Endodermal cell (in vitro differentiated cells): ENCODE results near the gene TSKS. TPM values are rescaled to one million over a fixed set of nuclear protein-coding genes. Genes with fewer than 3 reads are reported as not detected.
A peak's percentile ranks its signal among the peaks of the same experiment; 100 is the strongest.

ENCODE experiments used
- DNase-seq: peaks from one replicate; pipeline ENCODE4 v3.0.0-alpha.2; 2017
- H3K27ac ChIP-seq: 2 replicates; pipeline ENCODE4 v1.5.1; 2013; ENCODE audit warnings: mild to moderate bottlenecking, low read depth, low read length, moderate library complexity
- H3K27me3 ChIP-seq: 2 replicates; pipeline ENCODE4 v1.6.1; 2013; ENCODE audit warnings: mild to moderate bottlenecking, low read length, moderate library complexity; ENCODE audit not compliant: insufficient read depth, control insufficient read depth, poor library complexity, severe bottlenecking
- H3K36me3 ChIP-seq: 2 replicates; pipeline ENCODE4 v1.7.0; 2013; ENCODE audit warnings: mild to moderate bottlenecking, low read length, moderate library complexity; ENCODE audit not compliant: control insufficient read depth, insufficient read depth
- H3K4me1 ChIP-seq: one replicate; pipeline ENCODE4 v1.7.0; 2013; ENCODE audit warnings: low read length; ENCODE audit not compliant: control insufficient read depth, insufficient read depth
- H3K4me3 ChIP-seq: 2 replicates; pipeline ENCODE4 v1.5.1; 2013; ENCODE audit warnings: mild to moderate bottlenecking, low read length, moderate library complexity
- H3K9ac ChIP-seq: 2 replicates; pipeline ENCODE4 v1.6.1; 2013; ENCODE audit warnings: mild to moderate bottlenecking, low read length, moderate library complexity; ENCODE audit not compliant: poor library complexity, severe bottlenecking; ENCODE audit errors: extremely low read depth
- H3K9me3 ChIP-seq: 2 replicates; pipeline ENCODE4 v1.6.1; 2013; ENCODE audit warnings: mild to moderate bottlenecking, low read length, moderate library complexity; ENCODE audit not compliant: control insufficient read depth
- H3K27ac Mint-ChIP-seq: 2 replicates; pipeline ENCODE4 v1.8.0; 2020; ENCODE audit warnings: mixed read lengths
- H3K27me3 Mint-ChIP-seq: 2 replicates; pipeline ENCODE4 v1.8.0; 2021; ENCODE audit warnings: mild to moderate bottlenecking, mixed read lengths; ENCODE audit not compliant: insufficient read depth
- H3K36me3 Mint-ChIP-seq: 2 replicates; pipeline ENCODE4 v1.8.0; 2020; ENCODE audit warnings: low read depth, mixed read lengths
- H3K4me1 Mint-ChIP-seq: 2 replicates; pipeline ENCODE4 v1.8.0; 2020; ENCODE audit warnings: mixed read lengths
- H3K4me3 Mint-ChIP-seq: 2 replicates; pipeline ENCODE4 v1.8.0; 2020; ENCODE audit warnings: mild to moderate bottlenecking, moderate library complexity, mixed read lengths
- H3K9me3 Mint-ChIP-seq: 2 replicates; pipeline ENCODE4 v1.8.0; 2020; ENCODE audit warnings: mild to moderate bottlenecking, mixed read lengths
- WGBS, 2 experiments: methylation state at CpG; one replicate each; pipeline versions ENCODE4 v1.1.5 to v1.1.7; 2013; ENCODE audit warnings: missing lambda C conversion rate in 2 of 2, mixed read lengths in 1 of 2; ENCODE audit not compliant: insufficient coverage in 1 of 2, insufficient read length in 1 of 2; 5-methylcytosine and 5-hydroxymethylcytosine counted together
- total RNA-seq, 2 donors: library from RNA; stranded (reverse); fragmentation: NEBNext Ultra II Directional in 1 of 2; extraction: Animal tissue kit (Norgen Biotek cat#: 25700) in 1 of 2; gene quantifications; 2 replicates in 1 of 2; 3 replicates in 1 of 2; pipeline ENCODE4 v1.2.1, GENCODE V29; 2021
- TF ChIP-seq, protein P1 (sequence below): fragments of 200-600 bp; sonication (generic); conservative IDR thresholded peaks from 2 replicates; pipeline ENCODE4 v1.5.0; 2021; ENCODE audit warnings: antibody characterized with exemption, mild to moderate bottlenecking

The TSKS gene
- total RNA-seq, 2 donors from 2014 or later: 0.31 TPM; not detected in 1

- no peak overlapping the region for H3K4me3 Mint-ChIP-seq
- peaks cover 3% of the 10 kb centered on the region for H3K4me1 Mint-ChIP-seq
- Histone ChIP-seq H3K27me3 (no peaks in the 10 kb centered on the region), H3K4me3 (no peak overlapping the region), H3K4me1 (no peaks in the 10 kb centered on the region), H3K9ac (no peak overlapping the region), H3K36me3 (peaks cover 56% of the 10 kb centered on the region), H3K9me3 (no peaks in the 10 kb centered on the region), H3K27ac (no peak overlapping the region)
- H3K36me3 Mint-ChIP-seq: peaks cover 71% of the 10 kb centered on the region
- H3K9me3 Mint-ChIP-seq: no peaks in the 10 kb centered on the region
- no peaks in the 10 kb centered on the region for H3K27me3 Mint-ChIP-seq
- TF ChIP-seq, protein P1, sequence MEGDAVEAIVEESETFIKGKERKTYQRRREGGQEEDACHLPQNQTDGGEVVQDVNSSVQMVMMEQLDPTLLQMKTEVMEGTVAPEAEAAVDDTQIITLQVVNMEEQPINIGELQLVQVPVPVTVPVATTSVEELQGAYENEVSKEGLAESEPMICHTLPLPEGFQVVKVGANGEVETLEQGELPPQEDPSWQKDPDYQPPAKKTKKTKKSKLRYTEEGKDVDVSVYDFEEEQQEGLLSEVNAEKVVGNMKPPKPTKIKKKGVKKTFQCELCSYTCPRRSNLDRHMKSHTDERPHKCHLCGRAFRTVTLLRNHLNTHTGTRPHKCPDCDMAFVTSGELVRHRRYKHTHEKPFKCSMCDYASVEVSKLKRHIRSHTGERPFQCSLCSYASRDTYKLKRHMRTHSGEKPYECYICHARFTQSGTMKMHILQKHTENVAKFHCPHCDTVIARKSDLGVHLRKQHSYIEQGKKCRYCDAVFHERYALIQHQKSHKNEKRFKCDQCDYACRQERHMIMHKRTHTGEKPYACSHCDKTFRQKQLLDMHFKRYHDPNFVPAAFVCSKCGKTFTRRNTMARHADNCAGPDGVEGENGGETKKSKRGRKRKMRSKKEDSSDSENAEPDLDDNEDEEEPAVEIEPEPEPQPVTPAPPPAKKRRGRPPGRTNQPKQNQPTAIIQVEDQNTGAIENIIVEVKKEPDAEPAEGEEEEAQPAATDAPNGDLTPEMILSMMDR: peak; percentile 66
- WGBS, 2 experiments: 93 to 97% methylated on average over 25 of the region's 25 CpGs
- peak; percentile 88 for DNase-seq
- H3K27ac Mint-ChIP-seq: no peak overlapping the region
Measured at GRCh38 chr19:49799798-49800376, 36.8 kb upstream of the TSKS start.

DNA sequence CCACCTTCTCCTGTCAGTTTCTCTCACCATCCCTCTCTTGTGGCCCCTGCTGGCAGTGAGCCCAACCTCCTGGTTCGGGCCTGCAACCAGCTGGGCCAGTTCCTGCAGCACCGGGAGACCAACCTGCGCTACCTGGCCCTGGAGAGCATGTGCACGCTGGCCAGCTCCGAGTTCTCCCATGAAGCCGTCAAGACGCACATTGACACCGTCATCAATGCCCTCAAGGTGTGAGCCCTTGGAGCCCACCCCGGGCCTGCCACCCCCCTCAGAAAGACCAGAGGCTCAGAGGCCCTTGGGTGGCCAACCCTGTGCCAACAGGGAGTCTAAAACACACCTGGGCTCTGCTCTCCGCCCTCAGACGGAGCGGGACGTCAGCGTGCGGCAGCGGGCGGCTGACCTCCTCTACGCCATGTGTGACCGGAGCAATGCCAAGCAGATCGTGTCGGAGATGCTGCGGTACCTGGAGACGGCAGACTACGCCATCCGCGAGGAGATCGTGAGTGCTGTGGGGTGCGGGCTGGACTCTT is 36.2 kb upstream of the TSKS start:
- no peak for DNase-seq
- TF ChIP-seq, protein P1: no peak
- H3K27ac Mint-ChIP-seq: no peak overlapping the region
- H3K36me3 ChIP-seq: peaks cover 53% of the 10 kb centered on the region
- no peaks in the 10 kb centered on the region for H3K4me1 ChIP-seq
- no peak overlapping the region for H3K4me3 Mint-ChIP-seq
- peaks cover 69% of the 10 kb centered on the region for H3K36me3 Mint-ChIP-seq
- H3K27me3 ChIP-seq: no peaks in the 10 kb centered on the region
- no peaks in the 10 kb centered on the region for H3K9me3 ChIP-seq
- no peak overlapping the region for H3K27ac ChIP-seq
- 95 to 96% methylated on average over 21 to 28 of the region's 28 CpGs for WGBS, 2 experiments
- no peaks in the 10 kb centered on the region for H3K27me3 Mint-ChIP-seq
- no peak overlapping the region for H3K4me3 ChIP-seq
- H3K9ac ChIP-seq: no peak overlapping the region
- H3K4me1 Mint-ChIP-seq: peaks cover 3% of the 10 kb centered on the region
- no peaks in the 10 kb centered on the region for H3K9me3 Mint-ChIP-seq

DNA sequence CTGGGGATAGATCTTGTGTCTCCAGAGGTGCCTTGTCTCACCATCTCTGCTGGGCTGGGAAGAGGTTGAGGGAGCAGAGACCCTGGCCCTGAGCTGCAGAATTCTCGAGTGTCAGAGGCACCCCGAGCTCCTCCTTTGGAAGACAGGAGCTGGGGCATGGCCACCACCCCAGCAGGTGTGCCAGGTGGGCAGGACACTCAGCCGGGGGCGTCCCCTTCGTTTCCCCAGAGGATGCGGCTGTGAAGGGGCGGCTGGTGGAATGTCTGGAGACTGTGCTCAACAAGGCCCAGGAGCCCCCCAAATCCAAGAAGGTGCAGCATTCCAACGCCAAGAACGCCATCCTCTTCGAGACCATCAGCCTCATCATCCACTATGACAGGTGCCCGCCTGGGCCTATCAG is 35.5 kb upstream of the TSKS start:
- 96 to 98% methylated on average over 7 to 11 of the region's 11 CpGs for WGBS, 2 experiments
- H3K9me3 ChIP-seq: no peaks in the 10 kb centered on the region
- DNase-seq: no peak
- Mint-ChIP-seq H3K27ac (no peak overlapping the region), H3K36me3 (peaks cover 69% of the 10 kb centered on the region), H3K4me1 (peaks cover 3% of the 10 kb centered on the region), H3K9me3 (no peaks in the 10 kb centered on the region), H3K27me3 (no peaks in the 10 kb centered on the region), H3K4me3 (no peak overlapping the region)
- H3K27me3 ChIP-seq: no peaks in the 10 kb centered on the region
- TF ChIP-seq, protein P1: no peak
- no peak overlapping the region for H3K4me3 ChIP-seq
- no peaks in the 10 kb centered on the region for H3K4me1 ChIP-seq
- H3K36me3 ChIP-seq: peaks cover 48% of the 10 kb centered on the region
- H3K9ac ChIP-seq: no peak overlapping the region
- H3K27ac ChIP-seq: no peak overlapping the region
